Mucosa of stomach (tissue), 1 donor: ENCODE results near the gene PTPRM.

Experiments
- H3K27me3 ChIP-seq: one replicate; pipeline ENCODE4 v1.7.0; 2013; ENCODE audit warnings: mild to moderate bottlenecking, low read length; ENCODE audit not compliant: control insufficient read depth, insufficient read depth
- H3K36me3 ChIP-seq: one replicate; pipeline ENCODE4 v1.7.0; 2013; ENCODE audit warnings: low read length; ENCODE audit not compliant: control insufficient read depth, insufficient read depth
- H3K4me1 ChIP-seq: one replicate; pipeline ENCODE4 v1.7.0; 2013; ENCODE audit warnings: mild to moderate bottlenecking, low read length; ENCODE audit not compliant: control insufficient read depth, insufficient read depth
- H3K4me3 ChIP-seq: one replicate; pipeline ENCODE4 v1.7.0; 2013; ENCODE audit warnings: low read length
- H3K9ac ChIP-seq: one replicate; pipeline ENCODE4 v1.7.0; 2013; ENCODE audit warnings: mild to moderate bottlenecking, low read length, moderate library complexity
- H3K9me3 ChIP-seq: one replicate; pipeline ENCODE4 v1.7.0; 2013; ENCODE audit warnings: mild to moderate bottlenecking, low read length, moderate library complexity; ENCODE audit not compliant: control insufficient read depth
- donor health status: Pancreatic carcinoma.

Gene PTPRM

GRCh38 chr18:8097399-8097798, 530.3 kb downstream of the PTPRM start:
- Histone ChIP-seq H3K9ac (no peak overlapping the region), H3K27me3 (no peaks in the 10 kb centered on the region), H3K9me3 (no peaks in the 10 kb centered on the region), H3K4me1 (no peaks in the 10 kb centered on the region), H3K36me3 (no peaks in the 10 kb centered on the region), H3K4me3 (no peak overlapping the region)

DNA sequence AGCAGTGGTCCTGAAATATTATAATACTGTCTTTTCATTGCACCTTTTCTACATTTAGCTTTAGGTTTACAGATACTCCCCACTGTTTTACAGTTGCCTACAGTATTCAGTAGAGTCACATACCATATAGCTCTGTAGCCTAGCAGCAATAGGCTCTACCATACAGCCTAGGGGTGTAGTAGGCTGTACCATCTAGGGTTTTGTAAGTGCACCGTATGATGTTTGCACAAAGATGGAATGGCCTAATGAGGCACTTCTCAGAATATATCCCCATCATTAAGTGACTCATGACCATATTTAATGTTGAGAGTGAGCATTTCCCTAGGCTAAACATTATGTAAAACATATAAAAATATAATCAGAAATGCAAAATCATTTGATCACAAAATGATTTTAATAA, 530.8 kb downstream of the PTPRM start:
- Histone ChIP-seq H3K9ac (no peak overlapping the region), H3K4me1 (no peaks in the 10 kb centered on the region), H3K27me3 (no peaks in the 10 kb centered on the region), H3K9me3 (no peaks in the 10 kb centered on the region), H3K36me3 (no peaks in the 10 kb centered on the region), H3K4me3 (no peak overlapping the region)

- H3K36me3 ChIP-seq: no peaks in the 10 kb centered on the region
- H3K4me3 ChIP-seq: no peak overlapping the region
- no peak overlapping the region for H3K9ac ChIP-seq
- no peaks in the 10 kb centered on the region for H3K4me1 ChIP-seq
- no peaks in the 10 kb centered on the region for H3K27me3 ChIP-seq
- H3K9me3 ChIP-seq: no peaks in the 10 kb centered on the region
These were observed 539.5 kb downstream of the PTPRM start for GRCh38 chr18:8106603-8107002.

DNA sequence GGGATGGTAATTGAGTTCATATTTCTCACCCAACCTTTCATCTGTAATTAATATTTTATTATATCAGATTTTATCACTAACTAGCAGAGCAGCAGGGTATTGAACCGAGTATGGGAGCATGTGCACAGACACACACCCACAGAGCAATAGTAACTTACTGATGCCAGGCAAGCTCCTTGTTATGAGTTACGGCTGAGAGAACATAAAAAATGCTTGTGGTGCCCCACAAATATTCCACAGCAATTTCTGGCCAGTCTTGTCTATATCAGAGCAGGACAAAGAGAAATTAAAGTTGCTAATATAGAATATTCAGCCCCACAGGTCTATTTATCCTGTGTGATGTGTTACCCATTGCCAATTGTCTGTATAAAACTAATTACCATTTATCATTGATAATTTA, 540.3 kb downstream of the PTPRM start:
- no peaks in the 10 kb centered on the region for H3K36me3 ChIP-seq
- no peaks in the 10 kb centered on the region for H3K9me3 ChIP-seq
- no peak overlapping the region for H3K9ac ChIP-seq
- no peaks in the 10 kb centered on the region for H3K4me1 ChIP-seq
- H3K27me3 ChIP-seq: no peaks in the 10 kb centered on the region
- no peak overlapping the region for H3K4me3 ChIP-seq

- Histone ChIP-seq H3K27me3 (no peaks in the 10 kb centered on the region), H3K9ac (no peak overlapping the region), H3K4me3 (no peak overlapping the region), H3K36me3 (no peaks in the 10 kb centered on the region), H3K4me1 (no peaks in the 10 kb centered on the region), H3K9me3 (no peaks in the 10 kb centered on the region)
These were observed 547.4 kb downstream of the PTPRM start for GRCh38 chr18:8114480-8114879.

GRCh38 chr18:8116341-8117005, 549.4 kb downstream of the PTPRM start:
- Histone ChIP-seq H3K9me3 (no peaks in the 10 kb centered on the region), H3K4me1 (no peaks in the 10 kb centered on the region), H3K4me3 (no peak overlapping the region), H3K9ac (no peak overlapping the region), H3K27me3 (no peaks in the 10 kb centered on the region), H3K36me3 (no peaks in the 10 kb centered on the region)

GRCh38 chr18:8117006-8117371, 549.9 kb downstream of the PTPRM start:
- H3K9ac ChIP-seq: no peak overlapping the region
- no peaks in the 10 kb centered on the region for H3K27me3 ChIP-seq
- H3K4me3 ChIP-seq: no peak overlapping the region
- H3K9me3 ChIP-seq: no peaks in the 10 kb centered on the region
- H3K36me3 ChIP-seq: no peaks in the 10 kb centered on the region
- H3K4me1 ChIP-seq: no peaks in the 10 kb centered on the region

GRCh38 chr18:8121101-8121500, 554.0 kb downstream of the PTPRM start:
- no peak overlapping the region for H3K9ac ChIP-seq
- H3K4me1 ChIP-seq: no peaks in the 10 kb centered on the region
- no peaks in the 10 kb centered on the region for H3K36me3 ChIP-seq
- no peaks in the 10 kb centered on the region for H3K9me3 ChIP-seq
- H3K27me3 ChIP-seq: no peaks in the 10 kb centered on the region
- no peak overlapping the region for H3K4me3 ChIP-seq

DNA sequence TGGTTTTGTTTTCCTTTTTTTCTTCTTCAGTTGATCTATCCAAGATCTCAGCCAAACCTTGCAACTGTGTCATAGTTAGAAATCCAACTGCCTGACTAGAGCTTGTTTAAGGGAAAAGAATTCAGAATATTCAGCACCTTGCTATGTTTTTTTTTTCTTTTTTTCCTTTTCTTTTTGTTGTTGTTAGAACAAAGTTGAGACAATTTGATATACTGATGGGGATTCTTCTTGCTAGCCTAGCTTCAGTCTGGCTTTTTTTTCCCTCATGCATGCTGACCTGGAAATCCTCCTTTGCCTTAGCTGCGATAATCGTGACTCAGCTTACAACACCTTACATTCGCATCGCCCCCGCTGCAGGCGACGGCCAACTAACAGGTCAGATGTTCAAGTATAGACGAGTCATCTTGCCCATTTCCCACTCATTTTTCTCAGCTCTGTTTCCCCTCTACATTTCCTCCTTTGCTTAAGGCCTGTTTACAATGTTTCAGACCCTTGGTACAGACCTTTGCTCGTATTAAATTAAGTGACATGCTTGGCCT, 554.9 kb downstream of the PTPRM start:
- no peak overlapping the region for H3K9ac ChIP-seq
- H3K9me3 ChIP-seq: no peaks in the 10 kb centered on the region
- H3K27me3 ChIP-seq: no peaks in the 10 kb centered on the region
- H3K4me1 ChIP-seq: no peaks in the 10 kb centered on the region
- H3K4me3 ChIP-seq: no peak overlapping the region
- no peaks in the 10 kb centered on the region for H3K36me3 ChIP-seq

- Histone ChIP-seq H3K9me3 (no peaks in the 10 kb centered on the region), H3K36me3 (no peaks in the 10 kb centered on the region), H3K4me1 (no peaks in the 10 kb centered on the region), H3K4me3 (no peak overlapping the region), H3K27me3 (no peaks in the 10 kb centered on the region), H3K9ac (no peak overlapping the region)
These were observed 557.4 kb downstream of the PTPRM start for GRCh38 chr18:8124232-8125146.

DNA sequence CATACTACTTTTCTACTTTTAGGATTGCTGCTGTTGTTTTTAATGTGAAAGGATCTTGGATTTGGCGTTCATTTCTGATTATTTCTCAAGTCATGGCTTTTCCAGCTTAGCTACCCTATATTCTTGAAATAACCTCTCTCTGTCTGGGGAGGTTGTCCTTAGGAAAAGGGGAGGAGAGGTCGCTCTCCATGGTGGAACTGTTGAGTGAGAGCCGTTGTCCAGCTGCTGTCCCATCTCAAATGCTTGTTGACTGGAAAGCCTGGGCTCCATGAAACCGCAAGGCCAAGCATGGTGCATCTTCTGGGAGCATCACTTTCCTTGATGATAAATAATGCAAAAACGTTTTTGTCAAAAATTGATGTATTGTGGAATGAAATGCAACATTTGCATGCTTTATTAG, 563.0 kb downstream of the PTPRM start:
- Histone ChIP-seq H3K9ac (no peak overlapping the region), H3K36me3 (no peaks in the 10 kb centered on the region), H3K27me3 (no peaks in the 10 kb centered on the region), H3K4me1 (no peaks in the 10 kb centered on the region), H3K4me3 (no peak overlapping the region), H3K9me3 (no peaks in the 10 kb centered on the region)

DNA sequence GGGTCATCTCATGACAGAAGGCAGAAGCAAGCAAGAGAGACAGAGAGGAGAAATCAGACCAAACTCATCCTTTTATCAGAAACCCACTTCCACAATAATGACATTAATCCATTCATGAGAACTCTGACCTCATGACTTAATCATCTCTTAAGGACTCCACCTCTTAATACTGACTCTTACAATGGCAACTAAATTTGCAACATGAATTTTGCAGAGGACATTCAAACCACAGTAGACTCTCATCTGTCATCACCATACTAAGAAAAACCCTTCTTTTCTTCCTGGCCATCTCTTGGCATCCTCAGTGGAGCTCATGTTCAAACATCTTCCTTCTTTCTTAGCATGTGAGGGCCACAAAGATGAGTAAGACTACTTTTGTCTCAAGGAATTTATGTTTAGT, 565.9 kb downstream of the PTPRM start:
- Histone ChIP-seq H3K4me1 (no peaks in the 10 kb centered on the region), H3K27me3 (no peaks in the 10 kb centered on the region), H3K9me3 (no peaks in the 10 kb centered on the region), H3K4me3 (no peak overlapping the region), H3K9ac (no peak overlapping the region), H3K36me3 (no peaks in the 10 kb centered on the region)
